ENCODE results near the gene FTSJ3.
"Not testable (repeated sequence)": the region's sequence is repeated elsewhere in the genome, so short reads cannot be mapped to it uniquely, and the experiment has no call there.

Gene FTSJ3

DNA sequence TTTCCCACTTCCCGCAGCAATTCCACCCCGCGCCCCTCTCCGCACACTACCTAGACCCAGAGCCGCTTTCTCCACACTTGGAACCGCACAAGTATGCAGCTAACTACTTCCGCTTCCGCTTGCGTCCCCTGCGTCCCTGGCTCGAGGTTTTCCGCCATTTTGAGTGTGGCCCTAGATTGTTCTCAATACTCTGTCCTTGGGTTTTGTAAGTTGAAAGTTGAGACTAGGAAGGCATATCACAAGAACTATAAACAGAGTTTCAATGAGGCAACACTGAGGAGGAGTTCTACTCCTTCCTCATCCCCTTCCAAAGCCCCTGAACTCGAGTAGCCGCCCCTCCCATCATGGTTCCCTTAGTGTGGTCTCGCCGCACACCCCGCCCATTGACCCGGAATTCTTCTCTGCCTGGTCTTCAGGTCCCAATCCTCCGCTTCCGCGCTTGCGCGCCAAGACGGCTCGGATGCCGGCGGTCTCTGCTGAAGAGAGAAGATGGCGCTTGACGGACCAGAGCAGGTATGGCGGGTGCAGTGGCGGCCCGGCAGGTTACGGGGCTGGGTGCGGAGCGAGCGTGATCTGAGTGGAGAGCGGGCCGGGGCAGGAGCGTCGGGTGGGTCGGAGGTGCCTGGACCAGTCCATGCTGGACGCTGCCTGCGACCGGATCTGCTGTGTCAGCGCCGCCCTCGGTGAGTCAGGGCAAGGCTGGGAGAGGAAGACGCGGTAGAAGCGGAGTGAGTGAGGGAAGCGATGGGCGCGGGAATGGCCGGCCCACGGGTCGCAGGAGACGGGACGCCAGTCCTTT lies at the start of gene FTSJ3, which contains the start of gene PSMC5 (continued):
- TF ChIP-seq ZNF302 (tag by site-specific recombination; IDR thresholded peaks at IDR 0.05; ENCODE audit: low read depth) (no peak), GLI4 (tag by site-specific recombination; IDR thresholded peaks at IDR 0.05) (0 out of 2 replicates have a peak, but pooled peaks have one; percentile 16), ZBTB7A (tag by site-specific recombination; IDR thresholded peaks at IDR 0.05; ENCODE audit: low read depth) (peak; percentile 60; the same call in 1 of the 2 replicates), ZNF366 (tag by site-specific recombination; conservative IDR thresholded peaks at IDR 0.05) (peak; percentile 86), GLIS1 (tag by site-specific recombination; IDR thresholded peaks at IDR 0.05) (no peak), ZIC2 (tag by site-specific recombination; IDR thresholded peaks at IDR 0.05) (no peak), TSHZ1 (tag by site-specific recombination; IDR thresholded peaks at IDR 0.05; ENCODE audit: borderline replicate concordance) (no peak), KLF7 (tag by site-specific recombination; IDR thresholded peaks at IDR 0.05; ENCODE audit: borderline replicate concordance) (peak; percentile 48; the same call in 1 of the 2 replicates), ZBTB11 (tag by site-specific recombination; conservative IDR thresholded peaks at IDR 0.05; ENCODE audit: low read depth) (peak; percentile 96), ZBTB48 (tag by site-specific recombination; IDR thresholded peaks at IDR 0.05) (peak; percentile 40; the same call in 1 of the 2 replicates), MEIS1 (CRISPR knock-in tag; IDR thresholded peaks at IDR 0.05; ENCODE audit: borderline replicate concordance) (no peak), ZNF140 (tag by site-specific recombination; IDR thresholded peaks at IDR 0.05) (no peak), TRIM28 (IDR thresholded peaks at IDR 0.05; ENCODE audit: borderline replicate concordance, low read length) (peak; percentile 19; the same call in 1 of the 2 replicates), ZNF324 (tag by site-specific recombination; IDR thresholded peaks at IDR 0.05) (peak; percentile 54; the same call in 1 of the 2 replicates), OVOL3 (tag by site-specific recombination; IDR thresholded peaks at IDR 0.05) (peak; percentile 48; the same call in 1 of the 2 replicates), ZNF335 (tag by site-specific recombination; conservative IDR thresholded peaks at IDR 0.05) (peak; percentile 89), IKZF3 (tag by site-specific recombination; IDR thresholded peaks at IDR 0.05) (peak; percentile 39; the same call in 1 of the 2 replicates), ZNF677 (tag by site-specific recombination; IDR thresholded peaks at IDR 0.05) (no peak), SP7 (tag by site-specific recombination; IDR thresholded peaks at IDR 0.05) (peak; percentile 60; the same call in 1 of the 2 replicates)
- TF ChIP-seq, protein P1, sequence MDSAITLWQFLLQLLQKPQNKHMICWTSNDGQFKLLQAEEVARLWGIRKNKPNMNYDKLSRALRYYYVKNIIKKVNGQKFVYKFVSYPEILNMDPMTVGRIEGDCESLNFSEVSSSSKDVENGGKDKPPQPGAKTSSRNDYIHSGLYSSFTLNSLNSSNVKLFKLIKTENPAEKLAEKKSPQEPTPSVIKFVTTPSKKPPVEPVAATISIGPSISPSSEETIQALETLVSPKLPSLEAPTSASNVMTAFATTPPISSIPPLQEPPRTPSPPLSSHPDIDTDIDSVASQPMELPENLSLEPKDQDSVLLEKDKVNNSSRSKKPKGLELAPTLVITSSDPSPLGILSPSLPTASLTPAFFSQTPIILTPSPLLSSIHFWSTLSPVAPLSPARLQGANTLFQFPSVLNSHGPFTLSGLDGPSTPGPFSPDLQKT (IDR thresholded peaks at IDR 0.05; ENCODE audit: borderline replicate concordance, low read depth, low read length), result peak; percentile 49; the same call in 1 of the 2 replicates
- TF ChIP-seq, protein P2, sequence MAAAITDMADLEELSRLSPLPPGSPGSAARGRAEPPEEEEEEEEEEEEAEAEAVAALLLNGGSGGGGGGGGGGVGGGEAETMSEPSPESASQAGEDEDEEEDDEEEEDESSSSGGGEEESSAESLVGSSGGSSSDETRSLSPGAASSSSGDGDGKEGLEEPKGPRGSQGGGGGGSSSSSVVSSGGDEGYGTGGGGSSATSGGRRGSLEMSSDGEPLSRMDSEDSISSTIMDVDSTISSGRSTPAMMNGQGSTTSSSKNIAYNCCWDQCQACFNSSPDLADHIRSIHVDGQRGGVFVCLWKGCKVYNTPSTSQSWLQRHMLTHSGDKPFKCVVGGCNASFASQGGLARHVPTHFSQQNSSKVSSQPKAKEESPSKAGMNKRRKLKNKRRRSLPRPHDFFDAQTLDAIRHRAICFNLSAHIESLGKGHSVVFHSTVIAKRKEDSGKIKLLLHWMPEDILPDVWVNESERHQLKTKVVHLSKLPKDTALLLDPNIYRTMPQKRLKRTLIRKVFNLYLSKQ (tag by site-specific recombination; IDR thresholded peaks at IDR 0.05; ENCODE audit: borderline replicate concordance), result no peak

- H3K4me1 ChIP-seq (ENCODE audit: control insufficient read depth, insufficient read depth, low read length); H3K36me3 ChIP-seq (ENCODE audit: control insufficient read depth in 2 of 2, insufficient read depth in 1 of 2, low read length in 2 of 2); H3K4me3 ChIP-seq (ENCODE audit: low read depth, low read length); H3K27ac ChIP-seq (ENCODE audit: extremely low read depth, low read depth, low read length); POLR2A ChIA-PET; H3K9me3 ChIP-seq (ENCODE audit: control insufficient read depth, insufficient read depth, low read depth, low read length): not testable (repeated sequence)
- CTCF ChIA-PET, result interaction anchor here (0.6 to 1.4 kb wide), 13 partner anchors 9 to 1347 kb away, joined by 3 to 9 read pairs (median 4); no protein-coding TSS in a partner anchor
Observed at GRCh38 chr17:63874693-63875092, 47.2 kb upstream of the FTSJ3 start.

- POLR2A ChIA-PET; H3K9me3 ChIP-seq (ENCODE audit: control insufficient read depth, insufficient read depth, low read depth, low read length); H3K27ac ChIP-seq (ENCODE audit: extremely low read depth, low read depth, low read length); H3K4me3 ChIP-seq (ENCODE audit: low read depth, low read length); H3K36me3 ChIP-seq (ENCODE audit: control insufficient read depth in 2 of 2, insufficient read depth in 1 of 2, low read length in 2 of 2); H3K4me1 ChIP-seq (ENCODE audit: control insufficient read depth, insufficient read depth, low read length): not testable (repeated sequence)
- CTCF ChIA-PET, result interaction anchor here (0.6 to 1.4 kb wide), 13 partner anchors 8 to 1347 kb away, joined by 3 to 9 read pairs (median 4); no protein-coding TSS in a partner anchor
Observed at GRCh38 chr17:63874061-63874626, 46.7 kb upstream of the FTSJ3 start.

Measured in HEK293 (cell line).